B cell (primary cell): ENCODE measurements around the gene CUL1. TPM values are rescaled to one million over a fixed set of nuclear protein-coding genes. Genes with fewer than 3 reads are reported as not detected.

Experiments used
- ATAC-seq: fragments of 200-7000 bp; cut with Tn5 transposase; one replicate; pipeline ENCODE4 v1.10.0; 2021; ENCODE audit warnings: low read depth, mild to moderate bottlenecking, moderate number of reproducible peaks, moderate library complexity
- CTCF ChIA-PET: fragments of 350-600 bp; sonication (Branson Sonifier 250); formaldehyde crosslinking; loops from one replicate; lab custom pipeline; 2021; ENCODE audit warnings: antibody characterized with exemption, inconsistent platforms; lab: Charles Lee
- POLR2A ChIA-PET: fragments of 350-600 bp; sonication (Branson Sonifier 250); formaldehyde crosslinking; loops from one replicate; lab custom pipeline; 2021; ENCODE audit warnings: antibody characterized with exemption; lab: Charles Lee
- DNase-seq: peaks from one replicate; pipeline ENCODE4 v3.0.0; 2013
- H2AFZ ChIP-seq: 2 replicates; pipeline ENCODE4 v1.6.1; 2012; ENCODE audit warnings: mild to moderate bottlenecking, low read depth, low read length; ENCODE audit not compliant: insufficient read depth, poor library complexity, severe bottlenecking
- H3K27ac ChIP-seq, 2 donors: 1 replicate in 1 of 2; 2 replicates in 1 of 2; pipeline ENCODE4 v1.5.1; 2012 to 2013; ENCODE audit warnings: low read length in 2 of 2, mild to moderate bottlenecking in 2 of 2, moderate library complexity in 1 of 2
- H3K27me3 ChIP-seq, 4 experiments: fragments of 200-600 bp in 1 of 4; sonication (generic) in 1 of 4; replicated peaks in 1 of 4; 1 replicate in 2 of 4; 2 replicates in 2 of 4; pipeline versions ENCODE4 v1.6.1 to v1.7.0; 2013 to 2016; ENCODE audit warnings: low read length in 3 of 4, mild to moderate bottlenecking in 2 of 4, mixed read lengths in 1 of 4, moderate library complexity in 1 of 4; ENCODE audit not compliant: insufficient read depth in 4 of 4, control insufficient read depth in 3 of 4; ENCODE audit errors: control extremely low read depth in 1 of 4
- H3K36me3 ChIP-seq, 2 experiments: replicated peaks in 1 of 2; 1 replicate in 1 of 2; 2 replicates in 1 of 2; pipeline versions ENCODE4 v1.6.1 to v1.7.1; 2013; ENCODE audit warnings: low read length in 1 of 2; ENCODE audit not compliant: insufficient read depth in 2 of 2, control insufficient read depth in 1 of 2; ENCODE audit errors: control extremely low read depth in 1 of 2, extremely low read depth in 1 of 2
- H3K4me1 ChIP-seq, 2 donors: fragments of 200-600 bp in 1 of 2; sonication (generic) in 1 of 2; 1 replicate in 1 of 2; 2 replicates in 1 of 2; pipeline versions ENCODE4 v1.5.1 to v1.6.1; 2013 to 2017; ENCODE audit warnings: low read length in 2 of 2; ENCODE audit not compliant: control insufficient read depth in 2 of 2, insufficient read depth in 2 of 2
- H3K4me2 ChIP-seq: replicated peaks from 2 replicates; pipeline ENCODE3; 2012; ENCODE audit warnings: mild to moderate bottlenecking, low read depth, low read length; ENCODE audit not compliant: poor library complexity, severe bottlenecking
- H3K4me3 ChIP-seq, 5 experiments: fragments of 200-600 bp in 1 of 5; sonication (generic) in 1 of 5; 1 replicate in 3 of 5; 2 replicates in 2 of 5; pipeline versions ENCODE4 v1.5.1 to v1.7.0; 2011 to 2016; ENCODE audit warnings: low read length in 4 of 5, mild to moderate bottlenecking in 4 of 5, low read depth in 2 of 5, control low read depth in 1 of 5, moderate library complexity in 1 of 5; ENCODE audit not compliant: insufficient read depth in 1 of 5; ENCODE audit errors: control extremely low read depth in 1 of 5, extremely low read depth in 1 of 5
- H3K79me2 ChIP-seq: fragments of 200-600 bp; sonication (generic); one replicate; pipeline ENCODE4 v1.6.0; 2016; ENCODE audit warnings: low read length; ENCODE audit not compliant: control insufficient read depth, insufficient read depth
- H3K9ac ChIP-seq: fragments of 200-600 bp; sonication (generic); 2 replicates; pipeline ENCODE4 v1.6.1; 2017; ENCODE audit warnings: mild to moderate bottlenecking, low read length, moderate library complexity
- H3K9me3 ChIP-seq, 3 donors: one replicate each; pipeline versions ENCODE4 v1.6.1 to v1.7.1; 2013; ENCODE audit warnings: low read length in 2 of 3; ENCODE audit not compliant: control insufficient read depth in 2 of 3, insufficient read depth in 1 of 3; ENCODE audit errors: control extremely low read depth in 1 of 3
- H4K20me1 ChIP-seq: 2 replicates; pipeline ENCODE4 v1.6.0; 2012; ENCODE audit warnings: mild to moderate bottlenecking, low read length; ENCODE audit not compliant: insufficient read depth, control insufficient read depth, poor library complexity, severe bottlenecking
- H3K27ac Mint-ChIP-seq: one replicate; pipeline ENCODE4 v1.8.0; 2021; ENCODE audit warnings: mixed read lengths
- H3K27me3 Mint-ChIP-seq: one replicate; pipeline ENCODE4 v1.8.0; 2021; ENCODE audit warnings: mixed read lengths
- H3K4me1 Mint-ChIP-seq: one replicate; pipeline ENCODE4 v1.8.0; 2021; ENCODE audit warnings: mixed read lengths
- H3K4me3 Mint-ChIP-seq: one replicate; pipeline ENCODE4 v1.8.0; 2021; ENCODE audit warnings: mixed read lengths
- H3K9me3 Mint-ChIP-seq: one replicate; pipeline ENCODE4 v1.8.0; 2022; ENCODE audit warnings: mixed read lengths; ENCODE audit not compliant: insufficient read depth
- EZH2 ChIP-seq: IDR thresholded peaks from 2 replicates; pipeline ENCODE4 v1.6.1; 2012; ENCODE audit warnings: borderline replicate concordance, low read depth, mild to moderate bottlenecking, moderate library complexity, low read length; ENCODE audit not compliant: insufficient read depth, poor library complexity, severe bottlenecking
- WGBS: methylation state at CpG from one replicate; pipeline ENCODE4 v1.1.5; 2013; ENCODE audit warnings: missing lambda C conversion rate; ENCODE audit not compliant: insufficient coverage; 5-methylcytosine and 5-hydroxymethylcytosine counted together
- intact Hi-C: fragments of 100-400 bp; cut with micrococcal nuclease; formaldehyde crosslinking; loops from one replicate; pipeline ENCODE4 v1.10.0; 2022
- polyA plus RNA-seq: library from polyadenylated mRNA; depleted of rRNA; stranded (reverse); fragments of >200 nt; gene quantifications from 2 replicates; pipeline ENCODE4 v1.2.3, GENCODE V29; 2012
- total RNA-seq, 2 donors: library from RNA; stranded (reverse); fragments of 120-200 nt in 1 of 2; gene quantifications; 1 replicate in 1 of 2; 2 replicates in 1 of 2; pipeline versions ENCODE4 v1.2.3 to v1.2.4, GENCODE V29; 2013 to 2022
- TF ChIP-seq, protein P1 (sequence below): fragments of 200-600 bp; IDR thresholded peaks from one replicate; pipeline ENCODE4 v1.8.0; 2022; ENCODE audit warnings: antibody characterized with exemption, mild to moderate bottlenecking

The CUL1 gene
- total and polyA plus RNA-seq, 2 donors (not counting 1 experiment from before 2014, with no cell fraction given) = 26.9 to 51.1 TPM

GRCh38 chr7:148704189-148704588, 5.5 kb downstream of the CUL1 start:
- H4K20me1 ChIP-seq = peaks cover 96% of the 10 kb centered on the region
- CTCF ChIA-PET = interaction anchor here (0.7 kb wide), 2 partner anchors 115 to 260 kb away, joined by 3 read pairs; no protein-coding TSS in a partner anchor

GRCh38 chr7:148704970-148705369, 6.3 kb downstream of the CUL1 start:
- intact Hi-C loops = no loop called here
- H3K27ac ChIP-seq = no peak overlapping the region
- Mint-ChIP-seq H3K9me3 (no peaks in the 10 kb centered on the region), H3K4me1 (peaks cover 76% of the 10 kb centered on the region), H3K27me3 (no peaks in the 10 kb centered on the region), H3K27ac (no peak overlapping the region), H3K4me3 (no peak overlapping the region)
- peaks cover 31 to 33% of the 10 kb centered on the region in 2 donors for H3K4me1 ChIP-seq
- H3K9me3 ChIP-seq = no peaks in the 10 kb centered on the region
- no peak overlapping the region for H2AFZ ChIP-seq
- CTCF ChIA-PET = no interaction called here
- DNase-seq = no peak
- H3K4me3 ChIP-seq = no peak overlapping the region
- POLR2A ChIA-PET = no interaction called here
- WGBS = 88% methylated on average over 1 of the region's 3 CpGs
- peaks cover 96% of the 10 kb centered on the region for H4K20me1 ChIP-seq
- ATAC-seq = no peak
- TF ChIP-seq EZH2 = no peak
- TF ChIP-seq, protein P1, sequence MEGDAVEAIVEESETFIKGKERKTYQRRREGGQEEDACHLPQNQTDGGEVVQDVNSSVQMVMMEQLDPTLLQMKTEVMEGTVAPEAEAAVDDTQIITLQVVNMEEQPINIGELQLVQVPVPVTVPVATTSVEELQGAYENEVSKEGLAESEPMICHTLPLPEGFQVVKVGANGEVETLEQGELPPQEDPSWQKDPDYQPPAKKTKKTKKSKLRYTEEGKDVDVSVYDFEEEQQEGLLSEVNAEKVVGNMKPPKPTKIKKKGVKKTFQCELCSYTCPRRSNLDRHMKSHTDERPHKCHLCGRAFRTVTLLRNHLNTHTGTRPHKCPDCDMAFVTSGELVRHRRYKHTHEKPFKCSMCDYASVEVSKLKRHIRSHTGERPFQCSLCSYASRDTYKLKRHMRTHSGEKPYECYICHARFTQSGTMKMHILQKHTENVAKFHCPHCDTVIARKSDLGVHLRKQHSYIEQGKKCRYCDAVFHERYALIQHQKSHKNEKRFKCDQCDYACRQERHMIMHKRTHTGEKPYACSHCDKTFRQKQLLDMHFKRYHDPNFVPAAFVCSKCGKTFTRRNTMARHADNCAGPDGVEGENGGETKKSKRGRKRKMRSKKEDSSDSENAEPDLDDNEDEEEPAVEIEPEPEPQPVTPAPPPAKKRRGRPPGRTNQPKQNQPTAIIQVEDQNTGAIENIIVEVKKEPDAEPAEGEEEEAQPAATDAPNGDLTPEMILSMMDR = no peak
- peaks cover 0 to 3% of the 10 kb centered on the region in 2 experiments for H3K36me3 ChIP-seq
- H3K79me2 ChIP-seq = peaks cover 99% of the 10 kb centered on the region
- H3K4me2 ChIP-seq = no peak overlapping the region
- no peaks in the 10 kb centered on the region for H3K27me3 ChIP-seq
- no peak overlapping the region for H3K9ac ChIP-seq

More at GRCh38 chr7:148704189-148704588, 5.5 kb downstream of the CUL1 start:
- Mint-ChIP-seq H3K27me3 (no peaks in the 10 kb centered on the region), H3K4me1 (peaks cover 77% of the 10 kb centered on the region), H3K4me3 (no peak overlapping the region), H3K27ac (no peak overlapping the region), H3K9me3 (no peaks in the 10 kb centered on the region)
- Histone ChIP-seq H3K4me1 (peaks cover 34% of the 10 kb centered on the region in 2 donors), H3K27ac (no peak overlapping the region), H3K9ac (no peak overlapping the region), H3K4me2 (no peak overlapping the region), H3K4me3 (no peak overlapping the region), H3K9me3 (no peaks in the 10 kb centered on the region), H3K27me3 (no peaks in the 10 kb centered on the region), H2AFZ (no peak overlapping the region), H3K79me2 (peaks cover 97% of the 10 kb centered on the region), H3K36me3 (peaks cover 0 to 3% of the 10 kb centered on the region in 2 experiments)
- POLR2A ChIA-PET = no interaction called here
- DNase-seq = no peak
- no peak for ATAC-seq
- intact Hi-C loops = no loop called here
- WGBS = no CpG with 5 or more reads among the region's 3 CpGs
- TF ChIP-seq EZH2 = no peak
- TF ChIP-seq, protein P1 = no peak
